ENCODE data around the gene CPEB4.

DNA sequence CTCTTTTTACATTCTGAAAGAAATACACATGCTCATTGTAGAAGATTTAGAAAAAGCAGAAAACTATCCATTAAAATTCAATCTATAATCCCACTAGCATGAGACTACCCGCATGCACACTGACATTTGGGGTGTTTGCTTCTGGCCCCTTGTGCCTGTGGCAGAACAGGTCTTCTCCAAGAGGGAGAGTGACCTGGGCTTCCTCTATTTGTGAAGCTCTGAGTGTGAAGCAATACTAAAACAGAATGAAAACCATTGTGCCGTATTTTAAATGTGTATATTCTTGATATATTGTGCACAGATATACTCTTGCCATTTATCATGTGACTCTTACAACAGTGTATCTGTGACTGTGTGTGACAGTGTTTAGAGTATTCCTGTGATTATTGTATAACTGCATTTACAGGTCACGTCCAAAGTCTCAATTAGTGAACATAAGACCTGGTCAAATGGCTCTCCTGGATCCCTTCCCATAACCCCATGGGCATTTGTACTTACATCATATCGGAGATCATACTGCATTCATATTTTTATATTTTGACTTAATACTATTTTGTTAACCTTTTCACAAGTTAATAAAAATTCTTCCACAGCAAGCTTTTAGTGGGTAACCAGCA is 14.7 kb upstream of the CPEB4 start:
- no peak for TF ChIP-seq EZH2 (IDR thresholded peaks at IDR 0.05; ENCODE audit: low read depth)
- TF ChIP-seq, protein P1, sequence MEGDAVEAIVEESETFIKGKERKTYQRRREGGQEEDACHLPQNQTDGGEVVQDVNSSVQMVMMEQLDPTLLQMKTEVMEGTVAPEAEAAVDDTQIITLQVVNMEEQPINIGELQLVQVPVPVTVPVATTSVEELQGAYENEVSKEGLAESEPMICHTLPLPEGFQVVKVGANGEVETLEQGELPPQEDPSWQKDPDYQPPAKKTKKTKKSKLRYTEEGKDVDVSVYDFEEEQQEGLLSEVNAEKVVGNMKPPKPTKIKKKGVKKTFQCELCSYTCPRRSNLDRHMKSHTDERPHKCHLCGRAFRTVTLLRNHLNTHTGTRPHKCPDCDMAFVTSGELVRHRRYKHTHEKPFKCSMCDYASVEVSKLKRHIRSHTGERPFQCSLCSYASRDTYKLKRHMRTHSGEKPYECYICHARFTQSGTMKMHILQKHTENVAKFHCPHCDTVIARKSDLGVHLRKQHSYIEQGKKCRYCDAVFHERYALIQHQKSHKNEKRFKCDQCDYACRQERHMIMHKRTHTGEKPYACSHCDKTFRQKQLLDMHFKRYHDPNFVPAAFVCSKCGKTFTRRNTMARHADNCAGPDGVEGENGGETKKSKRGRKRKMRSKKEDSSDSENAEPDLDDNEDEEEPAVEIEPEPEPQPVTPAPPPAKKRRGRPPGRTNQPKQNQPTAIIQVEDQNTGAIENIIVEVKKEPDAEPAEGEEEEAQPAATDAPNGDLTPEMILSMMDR (conservative IDR thresholded peaks at IDR 0.05) = no peak

Measured in PC-9 (cell line).